A204.1 (cell line): ENCODE results near the gene FIBCD1.

Experiments used
- FAIRE-seq: peaks from 2 replicates; lab custom pipeline; 2012; peaks lifted over from hg19 to GRCh38; lab: Jason Lieb, UNC

Gene FIBCD1

DNA sequence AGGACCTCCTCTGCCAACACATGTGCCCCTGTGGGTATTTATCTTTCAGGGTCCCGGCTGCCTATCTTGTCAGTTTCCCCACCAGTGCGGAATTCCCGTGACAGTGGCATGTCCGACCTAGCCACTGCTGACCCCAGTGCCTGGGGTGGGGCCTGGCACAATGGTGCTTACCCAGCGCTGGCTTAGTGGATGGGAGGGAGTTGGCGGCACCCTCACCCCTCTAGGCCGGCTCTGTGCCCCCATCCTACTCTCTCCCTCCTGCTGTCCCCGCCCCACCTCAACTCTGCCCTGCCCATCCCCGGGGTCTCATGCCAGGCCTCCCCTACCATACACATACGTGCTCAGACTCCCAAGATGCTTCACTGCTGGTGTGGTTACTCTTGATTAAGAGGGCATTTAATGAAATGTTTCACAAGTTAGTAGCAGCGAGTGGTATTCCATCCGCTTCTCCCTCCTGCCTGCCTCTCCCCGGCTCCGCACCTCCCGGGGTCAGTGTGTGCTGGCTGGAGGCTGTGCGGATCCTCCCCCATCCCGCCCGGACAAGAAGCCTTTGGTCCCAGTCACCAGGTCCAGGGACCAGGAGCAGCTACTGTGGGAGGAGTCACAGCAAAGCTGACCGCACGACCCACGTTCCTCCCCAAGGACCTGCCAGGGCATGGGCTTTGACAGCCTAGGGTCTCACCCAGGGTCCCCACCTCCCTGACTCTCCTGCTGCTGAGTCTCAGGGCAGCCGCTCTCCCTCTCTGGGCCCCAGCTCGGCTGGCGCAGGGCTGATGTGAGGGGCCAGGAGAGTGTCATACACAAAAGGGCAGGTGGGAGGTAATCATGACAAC lies 32.9 kb downstream of the FIBCD1 start:
- FAIRE-seq = no peak

- no peak for FAIRE-seq
These were observed 33.7 kb downstream of the FIBCD1 start for GRCh38 chr9:130905125-130905901.

DNA sequence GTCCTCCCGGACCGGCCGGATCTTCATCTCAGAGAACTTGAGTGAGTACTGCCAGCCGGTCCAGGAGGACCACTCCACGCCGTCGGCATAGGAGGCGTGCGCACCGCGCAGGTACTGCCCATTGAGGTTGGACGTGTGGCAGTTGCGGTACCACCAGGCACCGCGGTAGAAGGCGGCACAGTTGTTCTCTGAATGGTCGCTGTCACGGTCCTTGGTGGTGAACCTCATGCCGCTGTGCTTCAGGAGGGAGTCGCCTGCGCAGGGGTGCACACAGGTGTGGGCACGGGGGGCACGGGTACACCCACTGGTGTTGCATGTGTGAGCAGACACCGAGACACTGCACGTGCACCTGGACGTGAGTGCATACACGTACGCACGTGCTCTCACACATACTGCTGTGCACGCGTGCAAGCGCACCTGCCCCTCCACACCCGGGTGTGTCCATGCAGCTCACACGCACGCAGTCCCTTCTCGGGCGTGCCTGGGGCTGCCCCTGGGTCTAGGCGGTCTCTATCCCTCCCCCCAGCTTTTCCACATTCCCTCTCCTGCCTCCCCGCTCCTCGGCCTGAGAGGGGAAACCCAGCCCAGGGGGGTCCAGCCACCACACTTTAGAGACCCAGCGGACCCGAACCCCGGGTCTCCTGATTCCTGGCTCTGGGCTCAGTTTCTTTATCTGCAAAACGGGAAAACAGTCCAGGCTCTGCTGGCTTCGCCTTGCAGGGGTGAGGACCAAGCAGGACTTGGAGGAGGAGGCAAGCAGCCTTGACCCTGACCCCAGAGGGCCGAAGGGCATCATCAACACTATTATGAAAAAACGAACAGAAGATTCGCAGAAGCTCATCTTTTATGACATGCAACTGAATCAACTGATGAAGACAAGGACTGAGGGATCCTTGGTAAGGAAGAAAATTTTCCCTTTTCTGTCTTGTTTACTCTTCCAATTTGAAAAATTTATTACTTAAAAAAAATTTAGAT lies 34.7 kb downstream of the FIBCD1 start:
- FAIRE-seq = no peak

DNA sequence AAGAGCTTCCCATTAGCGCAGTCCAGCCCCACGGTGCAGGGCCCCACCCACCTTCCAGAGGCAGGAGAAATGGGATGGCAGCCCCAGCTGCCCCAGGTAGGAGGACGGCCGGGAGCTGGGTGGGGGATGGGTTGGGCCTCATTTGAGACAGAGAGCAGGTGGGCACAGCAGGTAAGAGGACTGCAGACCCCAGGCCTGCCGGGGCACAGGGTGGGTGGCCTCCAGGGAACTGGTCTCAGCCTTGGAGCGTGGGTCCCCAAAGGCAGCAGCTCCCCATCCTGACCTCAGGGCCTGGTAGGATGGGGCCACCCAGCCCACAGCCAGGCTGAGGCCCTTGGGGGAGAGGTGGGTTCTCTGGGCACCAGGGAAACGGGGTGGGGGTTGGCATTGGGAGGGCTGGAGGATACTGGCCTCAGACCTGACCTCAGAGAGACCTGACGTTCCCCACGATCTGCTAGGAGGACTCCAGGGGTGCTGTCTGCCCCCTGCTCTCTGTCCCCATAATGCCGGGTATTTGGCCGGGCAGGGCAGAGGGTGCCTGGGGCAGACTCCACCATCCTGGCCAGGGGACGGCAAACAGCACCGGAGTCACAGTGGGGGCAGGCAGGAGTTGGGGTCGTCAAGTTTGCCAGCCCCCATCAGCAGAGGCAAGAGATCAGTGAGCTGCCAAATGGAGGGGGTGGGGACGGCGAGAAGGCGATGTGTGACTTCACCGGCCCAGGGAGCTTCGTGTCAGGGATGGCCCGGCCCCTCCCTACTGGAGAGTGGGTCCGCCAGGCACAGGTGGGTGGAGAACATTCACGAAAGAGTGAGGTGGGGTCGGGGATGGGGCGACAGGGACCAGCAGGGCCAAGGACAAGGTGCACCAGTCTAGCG lies 35.6 kb downstream of the FIBCD1 start:
- no peak for FAIRE-seq

- no peak for FAIRE-seq
These were observed 36.6 kb downstream of the FIBCD1 start for GRCh38 chr9:130902204-130903185.

- FAIRE-seq = no peak
These were observed 37.4 kb downstream of the FIBCD1 start for GRCh38 chr9:130901498-130902203.

DNA sequence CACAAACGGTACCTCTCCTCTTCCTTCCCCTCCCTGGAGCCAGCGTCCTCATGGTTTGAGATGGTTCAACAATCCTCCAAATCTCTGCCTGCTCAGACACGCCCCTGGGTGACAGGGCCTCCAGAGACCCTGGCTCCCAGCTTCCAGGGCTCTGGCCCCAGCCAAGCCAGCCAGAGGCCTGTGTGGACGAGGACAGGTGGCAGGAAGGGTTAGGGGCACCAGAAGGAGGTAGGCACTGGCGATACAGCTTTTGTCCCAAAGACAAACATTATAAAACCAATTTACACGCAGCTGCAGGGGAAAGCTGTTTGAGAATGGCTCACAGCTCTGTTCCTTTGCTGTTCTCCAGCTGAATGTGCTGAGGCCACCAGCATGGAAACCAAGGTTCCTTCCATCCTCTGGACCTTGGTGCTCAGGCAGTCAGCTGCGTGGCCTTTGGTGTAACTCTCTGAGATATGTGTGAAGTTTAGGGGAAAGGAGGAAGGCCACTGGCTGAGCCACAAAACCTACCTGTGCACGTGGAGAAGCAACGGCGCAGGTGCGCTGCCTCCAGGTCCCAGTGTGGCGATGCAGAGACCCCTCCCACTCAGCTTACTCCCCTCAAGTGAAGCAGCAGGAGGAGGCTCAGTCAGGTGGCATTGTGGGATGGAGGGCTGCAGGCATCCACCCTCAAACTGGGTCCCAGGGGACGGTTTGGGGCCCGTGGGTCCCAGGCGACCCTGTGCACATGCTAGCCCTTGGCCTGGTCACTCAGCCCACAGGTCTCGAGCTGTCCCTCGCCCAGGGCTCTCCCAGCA lies 38.1 kb downstream of the FIBCD1 start:
- no peak for FAIRE-seq

DNA sequence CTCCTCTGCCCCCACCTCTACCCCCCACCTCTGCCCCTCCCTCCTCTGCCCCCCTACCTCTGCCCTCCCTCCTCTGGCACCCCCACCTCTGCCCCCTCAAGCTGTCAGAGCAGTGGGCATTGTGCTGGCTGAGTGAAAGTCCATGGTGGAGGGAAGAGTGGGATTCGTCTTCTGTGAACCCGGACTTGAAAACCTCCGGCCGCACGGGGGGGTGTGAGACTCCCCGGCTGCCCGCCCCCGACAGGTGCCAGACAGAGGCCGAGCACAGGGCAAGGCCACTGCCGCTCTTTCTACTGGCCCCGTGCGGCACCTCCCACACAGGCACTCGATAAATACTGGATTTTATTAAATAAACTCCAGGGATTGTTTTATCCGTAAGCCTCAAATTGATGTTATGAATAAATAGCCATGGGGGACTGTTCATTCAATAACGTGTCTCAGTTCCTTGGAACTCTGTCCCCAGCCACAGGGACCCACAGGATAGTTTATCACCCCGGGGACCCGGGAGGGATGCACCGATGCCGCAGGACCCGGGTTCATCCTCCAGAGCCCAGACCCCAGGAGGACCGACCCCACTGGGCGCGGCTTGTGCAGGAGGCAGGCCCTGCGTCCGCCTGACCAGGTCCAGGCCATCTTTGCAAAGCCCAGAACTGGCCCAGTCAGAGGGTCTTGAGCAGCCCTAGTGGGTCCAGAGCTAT lies 39.8 kb downstream of the FIBCD1 start:
- FAIRE-seq = no peak

GRCh38 chr9:130898552-130898852 lies 40.5 kb downstream of the FIBCD1 start:
- no peak for FAIRE-seq

GRCh38 chr9:130897848-130898551 lies 41.0 kb downstream of the FIBCD1 start:
- no peak for FAIRE-seq

GRCh38 chr9:130897105-130897751 lies 41.8 kb downstream of the FIBCD1 start:
- no peak for FAIRE-seq

GRCh38 chr9:130896233-130897014 lies 42.6 kb downstream of the FIBCD1 start, which contains the start of gene QRFP:
Gene QRFP (minus strand): TSS chr9:130896812. CDS start chr9:130893838, 2,974 bp downstream.
- FAIRE-seq = no peak

- no peak for FAIRE-seq
These were observed 43.4 kb downstream of the FIBCD1 start for GRCh38 chr9:130895481-130896232.

GRCh38 chr9:130895038-130895437 lies 44.0 kb downstream of the FIBCD1 start:
- FAIRE-seq = no peak

DNA sequence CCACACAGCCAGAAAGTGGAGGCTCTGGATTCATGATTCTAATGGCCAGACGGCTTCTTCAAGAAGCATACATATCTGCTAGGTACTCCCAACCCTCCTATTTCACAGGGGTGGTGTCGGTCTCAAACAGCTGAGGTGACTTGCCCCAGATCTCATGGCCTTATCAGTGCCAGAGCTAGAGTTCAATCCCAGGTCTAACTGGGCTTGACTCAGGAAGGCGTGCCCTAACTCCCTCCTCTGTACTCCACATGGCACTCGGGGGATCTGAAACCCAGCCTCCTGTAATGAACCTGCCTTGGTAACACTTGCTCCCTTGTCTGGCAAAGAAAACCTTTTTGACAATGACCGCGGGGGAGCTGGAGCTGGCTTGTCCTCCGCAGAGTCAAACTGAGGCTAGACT lies 44.5 kb downstream of the FIBCD1 start:
- FAIRE-seq = no peak
